GM19324 (cell line): ENCODE data around the gene YJEFN3.

Experiments used
- ATAC-seq: cut with Tn5 transposase; IDR thresholded peaks from one replicate; pipeline ENCODE4 v1.9.1; 2021; ENCODE audit warnings: mild to moderate bottlenecking, moderate library complexity; ENCODE audit not compliant: unreplicated experiment, low FRiP score

YJEFN3 gene

GRCh38 chr19:19495614-19496603 is 32.8 kb upstream of the YJEFN3 start:
- ATAC-seq = no peak

DNA sequence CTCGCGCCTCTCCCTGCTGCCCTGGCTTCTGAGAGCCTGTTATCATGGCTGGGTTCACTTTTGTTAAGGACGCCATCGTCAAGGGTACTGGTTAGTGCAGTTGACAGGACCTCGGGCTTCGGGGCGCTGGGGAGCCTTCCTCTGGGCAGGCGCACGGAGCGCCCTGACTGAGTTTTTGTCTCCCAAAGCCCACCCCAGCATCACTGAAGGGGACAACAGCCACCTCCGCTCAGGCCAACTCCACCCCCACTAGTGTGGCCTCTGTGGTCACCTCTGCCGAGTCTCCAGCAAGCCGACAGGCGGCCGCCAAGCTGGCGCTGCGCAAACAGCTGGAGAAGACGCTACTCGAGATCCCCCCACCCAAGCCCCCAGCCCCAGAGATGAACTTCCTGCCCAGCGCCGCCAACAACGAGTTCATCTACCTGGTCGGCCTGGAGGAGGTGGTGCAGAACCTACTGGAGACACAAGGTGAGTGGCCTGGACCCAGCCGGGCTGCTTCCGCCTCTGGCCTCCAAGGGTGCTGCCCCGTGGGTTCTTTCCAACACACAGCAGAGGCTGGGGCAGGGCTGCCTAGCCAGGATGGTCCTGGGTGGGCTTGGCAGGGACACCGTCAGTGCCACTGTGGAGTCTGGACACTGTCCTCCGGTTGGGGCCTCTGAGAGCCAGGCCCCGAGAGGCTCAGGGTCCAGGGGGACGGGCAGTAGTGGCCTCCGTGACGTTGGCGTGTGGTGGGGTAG is 30.3 kb upstream of the YJEFN3 start:
- ATAC-seq = no peak

DNA sequence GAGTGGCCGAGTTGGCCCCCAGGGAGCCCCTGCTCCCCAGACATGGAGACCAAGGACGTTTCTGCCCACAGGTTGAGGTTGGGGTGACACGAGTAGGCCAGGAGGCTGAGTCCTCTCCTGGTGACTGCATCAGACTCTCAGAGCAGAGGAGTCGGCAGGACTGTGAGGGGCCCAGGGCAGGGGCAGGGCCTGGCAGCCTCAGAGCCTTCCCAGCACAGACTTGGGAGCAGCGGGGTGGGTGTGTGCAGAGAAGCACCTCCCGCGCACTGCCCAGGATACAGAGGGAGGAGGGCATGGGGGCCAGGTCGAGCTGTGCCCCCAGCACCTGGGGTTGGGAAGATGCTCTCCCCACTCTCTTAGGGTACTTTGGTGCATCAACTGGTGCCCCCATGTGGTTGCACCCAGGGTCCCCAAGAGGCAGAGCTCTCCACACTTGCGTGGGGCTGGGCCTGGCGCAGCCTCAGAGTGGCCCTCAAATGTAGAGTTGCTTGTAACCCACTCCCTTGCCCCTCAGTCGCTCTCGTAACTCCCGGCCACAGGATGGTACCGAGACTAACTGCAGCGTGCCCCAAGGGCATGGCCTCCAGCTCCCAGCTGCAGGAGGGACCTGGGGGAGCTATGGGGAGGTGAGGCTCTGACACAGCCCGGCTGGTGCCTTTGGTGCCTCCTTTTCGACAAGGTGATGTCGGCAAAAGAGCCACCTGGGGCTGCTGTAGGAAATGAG is 29.3 kb upstream of the YJEFN3 start:
- ATAC-seq = no peak

- no peak for ATAC-seq
Observed at GRCh38 chr19:19500975-19501644, 27.6 kb upstream of the YJEFN3 start.

GRCh38 chr19:19501798-19502197 is 26.9 kb upstream of the YJEFN3 start:
- ATAC-seq = no peak

GRCh38 chr19:19502281-19502680 is 26.4 kb upstream of the YJEFN3 start:
- ATAC-seq = no peak

- ATAC-seq = no peak
Observed at GRCh38 chr19:19502808-19503602, 25.7 kb upstream of the YJEFN3 start.

DNA sequence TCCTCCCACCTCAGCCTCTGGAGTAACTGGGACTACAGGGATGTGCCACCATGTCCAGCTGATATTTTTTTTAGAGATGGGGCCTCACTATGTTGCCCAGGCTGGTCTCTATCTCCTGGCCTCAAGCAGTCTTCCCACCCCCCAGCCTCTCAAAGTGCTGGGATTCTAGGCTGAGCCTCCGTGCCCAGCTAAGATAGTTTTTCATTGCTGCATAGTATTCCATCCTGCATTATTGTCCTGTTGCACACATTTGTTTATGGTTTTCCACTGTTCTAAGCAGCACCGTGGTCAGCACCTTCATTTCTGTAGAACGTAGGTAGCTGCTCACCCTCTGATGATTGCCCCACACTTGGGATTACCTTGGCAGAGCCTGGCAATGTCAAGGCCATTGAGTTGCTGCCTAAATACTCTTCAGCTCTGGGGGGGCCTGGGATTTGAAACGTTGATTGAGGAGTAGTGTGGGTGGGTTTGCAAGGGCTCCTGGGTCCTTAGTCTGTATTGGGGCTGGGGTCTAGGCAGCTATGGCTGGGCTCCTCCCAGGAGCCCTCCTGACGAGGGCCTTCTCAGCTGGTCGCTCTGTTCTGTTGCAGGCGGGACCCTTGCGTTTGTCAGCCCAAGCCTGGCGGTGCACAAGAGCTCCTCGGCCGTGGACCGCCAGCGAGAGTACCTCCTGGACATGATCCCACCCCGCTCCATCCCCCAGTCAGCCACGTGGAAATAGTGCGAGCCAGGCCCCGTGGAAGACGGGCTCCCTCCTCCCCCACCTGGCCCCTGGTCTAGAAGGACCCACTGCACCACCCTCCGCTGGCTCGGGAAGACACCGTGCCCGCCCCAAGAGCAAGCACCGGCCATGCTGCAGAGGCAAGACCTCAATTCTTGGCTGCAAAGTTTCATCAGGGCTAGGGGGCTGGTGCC is 23.7 kb upstream of the YJEFN3 start:
- ATAC-seq = no peak

GRCh38 chr19:19505669-19506326 is 22.9 kb upstream of the YJEFN3 start:
- ATAC-seq = no peak

DNA sequence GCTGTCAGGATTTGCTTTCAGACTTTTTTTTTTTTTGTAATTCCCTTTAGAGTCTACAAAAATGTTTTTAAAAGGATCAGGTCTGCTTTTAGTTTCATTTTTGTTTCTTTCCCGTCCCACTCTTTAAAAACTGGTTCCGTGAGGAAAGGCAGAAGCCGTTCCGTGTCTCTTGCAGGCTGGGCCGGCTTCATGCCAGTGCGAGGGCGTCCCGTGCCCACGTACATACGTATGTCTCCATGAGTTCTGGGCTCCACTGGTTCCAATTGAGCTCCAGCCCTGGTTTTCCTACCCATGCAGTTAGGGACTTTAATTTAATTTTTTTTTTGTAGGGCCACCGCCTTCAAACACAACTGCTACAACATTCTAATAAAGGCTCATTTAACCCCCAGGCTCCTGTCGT is 22.1 kb upstream of the YJEFN3 start:
- no peak for ATAC-seq

GRCh38 chr19:19507354-19507753 is 21.4 kb upstream of the YJEFN3 start:
- ATAC-seq = no peak

GRCh38 chr19:19508217-19508616 is 20.5 kb upstream of the YJEFN3 start:
- ATAC-seq = no peak

DNA sequence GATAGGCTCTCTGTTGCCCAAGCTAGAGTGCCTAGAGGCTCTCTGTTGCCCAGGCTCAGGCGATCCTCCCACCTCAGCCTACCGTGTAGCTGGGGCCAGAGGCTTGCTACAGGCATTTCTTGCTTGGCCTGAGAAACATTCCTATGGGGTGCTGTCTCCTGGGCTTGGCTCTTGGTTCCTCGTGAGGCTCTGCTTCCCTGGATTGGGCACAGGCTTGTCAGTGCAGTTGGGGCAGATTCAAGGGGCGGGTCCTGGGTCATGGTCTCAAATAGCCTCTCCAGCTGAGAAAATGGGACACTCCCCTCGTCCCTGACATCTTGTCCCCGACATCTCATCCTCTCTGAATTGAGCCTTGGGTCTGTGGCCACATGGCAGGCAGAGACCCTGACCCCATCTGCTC is 18.3 kb upstream of the YJEFN3 start:
- ATAC-seq = no peak

DNA sequence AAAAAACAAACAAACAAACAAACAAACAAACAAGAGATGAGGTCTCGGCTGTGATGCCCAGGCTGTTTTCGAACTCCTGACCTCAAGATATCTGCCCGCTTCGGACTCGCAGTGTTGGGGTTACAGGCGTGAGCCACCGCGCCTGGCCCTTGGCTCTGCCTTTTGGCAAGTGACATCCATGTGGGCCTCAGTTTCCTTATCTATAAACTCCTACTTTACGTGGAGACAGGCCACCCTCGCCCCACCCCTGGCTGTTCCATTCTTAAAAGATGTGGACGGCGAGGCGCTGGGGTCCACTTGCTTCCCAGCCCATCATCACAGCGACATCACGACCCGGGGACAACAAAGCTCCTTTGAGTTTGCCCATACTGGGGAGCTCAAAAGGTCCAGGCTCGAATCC is 15.0 kb upstream of the YJEFN3 start:
- no peak for ATAC-seq

DNA sequence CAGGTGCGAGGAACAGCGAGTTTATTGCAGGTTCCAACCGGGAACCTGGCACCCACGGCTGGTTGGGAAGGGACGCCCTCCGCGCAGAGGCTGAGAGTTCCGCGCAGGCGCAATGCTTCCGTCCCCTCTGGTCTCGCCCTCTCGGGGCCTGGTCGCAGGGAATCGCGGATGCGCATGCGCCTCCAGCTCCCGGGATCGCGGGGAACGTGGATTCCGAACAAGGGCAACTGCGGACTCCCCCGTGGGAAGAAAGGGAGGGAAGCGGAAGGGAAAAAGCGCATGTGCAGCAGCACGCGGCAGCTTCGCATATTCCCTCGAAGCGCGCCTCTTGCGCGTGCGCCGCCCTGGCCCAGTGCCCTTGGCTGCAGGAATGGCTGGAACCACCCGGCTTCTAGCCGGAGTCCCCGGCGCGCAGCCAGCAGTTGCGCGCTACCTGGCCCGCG is 14.5 kb upstream of the YJEFN3 start:
- ATAC-seq = no peak

- ATAC-seq = no peak
Observed at GRCh38 chr19:19514881-19515641, 13.7 kb upstream of the YJEFN3 start, which contains the start of gene TSSK6. Gene TSSK6 (minus strand): TSS chr19:19515548. CDS start chr19:19515427, 121 bp downstream.
